Activated naive CD4-positive, alpha-beta T cell treated with anti-CD3 and anti-CD28 coated beads, Interleukin-2, amount 50 U/mL, for 16 hours (primary cell): ENCODE measurements around the gene SESTD1.
"Not testable (repeated sequence)": the region's sequence is repeated elsewhere in the genome, so short reads cannot be mapped to it uniquely, and the experiment has no call there.

Source experiments
- DNase-seq: peaks from one replicate; pipeline ENCODE4 v3.0.0-alpha.2; 2020

SESTD1 gene

DNA sequence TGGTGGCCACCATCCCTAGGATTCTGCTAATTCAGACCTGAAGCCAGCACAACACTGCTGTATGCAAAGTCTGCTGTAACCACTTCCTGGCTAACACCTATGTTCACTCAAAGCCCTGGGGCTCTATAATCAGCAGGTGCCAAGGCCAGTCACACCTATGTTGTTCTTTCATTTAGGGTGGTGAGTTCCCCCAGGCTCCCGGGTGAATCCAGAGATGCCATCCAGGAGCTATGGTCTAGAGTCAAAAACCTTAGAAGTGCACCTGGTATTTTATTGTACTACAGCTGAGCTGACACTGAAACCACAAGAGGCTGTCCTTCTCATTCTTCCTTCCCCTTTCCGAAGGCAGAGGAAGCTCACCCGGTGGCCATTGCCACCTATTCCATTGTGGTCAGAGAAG is 168.5 kb downstream of the SESTD1 start:
- no peak for DNase-seq

DNA sequence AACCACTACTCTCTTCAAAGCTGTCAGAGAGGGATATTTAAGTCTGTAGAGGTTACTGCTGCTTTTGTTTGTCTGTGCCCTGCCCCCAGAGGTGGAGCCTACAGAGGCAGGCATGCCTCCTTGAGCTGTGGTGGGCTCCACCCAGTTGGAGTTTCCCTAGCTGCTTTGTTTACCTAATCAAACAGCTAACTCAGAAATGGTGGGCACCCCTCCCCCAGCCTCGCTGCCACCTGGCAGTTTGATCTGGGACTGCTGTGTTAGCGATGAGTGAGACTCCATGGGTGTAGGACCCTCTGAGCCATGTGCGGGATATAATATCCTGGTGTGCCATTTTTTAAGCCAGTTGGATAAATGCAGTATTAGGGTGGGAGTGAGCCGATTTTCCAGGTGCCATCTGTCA is 171.7 kb downstream of the SESTD1 start:
- not testable (repeated sequence) for DNase-seq

DNA sequence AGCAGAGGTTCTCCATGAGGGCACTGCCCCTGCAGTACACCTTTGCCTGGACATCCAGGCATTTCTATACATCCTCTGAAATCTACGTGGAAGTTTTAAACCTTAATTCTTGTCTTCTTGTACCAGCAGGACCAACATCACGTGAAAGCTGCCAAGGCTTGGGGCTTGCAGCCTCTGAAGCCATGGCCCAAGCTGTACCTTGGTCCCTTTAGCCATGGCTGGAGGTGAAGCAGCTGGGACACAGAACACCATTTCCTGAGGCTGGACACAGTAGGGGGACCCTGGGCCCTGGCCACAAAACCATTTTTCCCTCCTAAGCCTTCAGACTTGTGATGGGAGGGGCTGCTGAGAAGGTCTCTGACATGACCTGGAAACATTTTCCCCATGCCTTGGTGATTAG is 181.9 kb downstream of the SESTD1 start:
- no peak for DNase-seq

DNA sequence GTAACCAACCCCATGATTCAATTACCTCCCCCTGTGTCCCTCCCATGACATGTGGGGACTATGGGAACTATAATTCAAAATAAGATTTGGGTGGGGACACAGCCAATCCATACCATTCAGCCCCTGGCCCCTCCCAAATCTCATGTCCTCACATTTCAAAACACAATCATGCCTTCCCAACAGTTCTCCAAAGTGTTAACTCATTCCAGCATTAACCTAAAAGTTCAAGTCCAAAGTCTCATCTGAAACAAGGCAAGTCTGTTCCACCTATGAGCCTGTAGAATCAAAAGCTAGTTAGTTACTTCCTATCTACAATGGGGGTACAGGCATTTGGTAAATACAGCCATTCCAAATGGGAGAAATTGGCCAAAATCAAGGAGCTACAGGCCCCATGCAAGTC is 182.7 kb downstream of the SESTD1 start:
- no peak for DNase-seq

DNA sequence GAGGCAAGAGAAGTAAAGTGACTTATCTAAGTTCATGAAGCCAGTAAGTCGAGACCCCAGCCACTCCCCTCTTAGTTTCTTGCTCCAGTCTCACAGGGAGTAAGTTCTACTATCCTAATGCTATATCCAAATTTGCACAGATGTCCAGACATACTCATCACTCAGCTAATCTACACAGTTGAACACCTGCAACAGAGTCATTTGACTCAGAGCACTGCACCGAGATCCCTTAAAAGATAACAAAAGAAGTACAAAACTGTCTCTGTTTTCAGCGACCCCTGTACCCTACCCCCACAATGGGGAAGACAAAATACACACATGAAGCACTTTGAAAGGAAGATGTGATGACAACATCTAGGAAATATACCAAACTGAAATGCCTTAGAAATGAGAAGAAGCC is 192.1 kb downstream of the SESTD1 start:
- DNase-seq = no peak

DNA sequence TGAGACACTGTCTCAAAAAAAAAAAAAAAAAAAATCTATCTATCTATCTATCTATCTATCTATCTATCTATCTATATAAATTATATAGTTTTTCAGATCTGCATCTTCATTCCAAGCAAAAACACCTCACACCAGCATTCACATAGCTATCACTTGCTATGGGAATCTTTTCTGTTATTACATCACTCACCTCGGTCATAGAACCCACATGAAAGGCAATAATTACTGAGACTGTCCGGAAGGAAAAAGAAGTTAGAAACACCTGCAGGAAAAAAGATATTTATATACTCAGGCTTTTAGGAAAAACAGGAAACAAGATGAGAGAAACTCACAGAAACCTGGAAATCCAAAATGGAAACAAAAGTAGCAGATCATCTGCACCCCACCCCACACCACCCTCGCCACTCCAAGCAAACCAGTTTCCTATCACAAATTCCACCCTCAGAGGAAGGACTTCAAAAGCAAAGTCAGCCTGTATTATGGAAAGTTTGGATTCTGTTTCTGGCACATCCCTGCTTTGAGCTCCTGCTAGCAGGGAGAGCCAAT is 192.7 kb downstream of the SESTD1 start:
- DNase-seq = no peak

DNA sequence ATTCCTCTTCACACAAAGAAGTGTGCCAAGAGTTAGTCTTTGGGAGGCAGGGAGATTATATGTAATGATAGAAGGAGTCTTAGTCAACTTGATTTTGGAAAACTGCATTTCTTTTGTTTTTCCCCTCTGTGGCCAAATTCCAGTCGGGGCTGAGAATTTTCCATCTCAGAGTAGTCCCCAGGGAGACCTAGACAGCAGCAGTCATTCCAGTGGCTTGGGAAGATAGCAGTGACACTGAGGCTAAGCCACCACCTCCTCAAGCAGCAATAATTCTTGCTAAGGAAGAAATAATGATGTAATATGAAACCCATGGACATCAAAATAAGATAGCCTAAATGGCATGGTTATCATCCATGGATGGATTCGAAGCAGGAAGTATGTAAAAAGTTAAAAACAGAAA is 193.7 kb downstream of the SESTD1 start:
- DNase-seq = no peak

DNA sequence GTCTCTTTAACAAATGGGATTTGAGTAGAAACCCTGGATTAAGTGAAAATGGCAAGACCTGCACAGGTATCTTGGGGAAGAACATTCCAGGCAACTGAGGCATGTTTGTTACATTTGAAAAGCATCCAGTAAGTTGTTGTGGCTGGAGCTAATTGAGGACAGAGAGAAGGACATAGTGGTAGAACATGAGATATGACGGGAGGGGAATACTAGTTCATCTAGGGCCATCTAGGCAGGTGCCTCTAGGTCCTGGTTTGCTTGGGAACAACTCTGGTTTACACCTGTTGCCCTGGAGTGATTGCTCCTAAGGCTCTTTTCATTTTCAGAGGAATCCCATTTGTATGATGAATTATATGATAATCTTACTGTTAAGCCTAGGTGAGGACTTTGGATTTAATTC is 194.9 kb downstream of the SESTD1 start:
- DNase-seq = no peak

DNA sequence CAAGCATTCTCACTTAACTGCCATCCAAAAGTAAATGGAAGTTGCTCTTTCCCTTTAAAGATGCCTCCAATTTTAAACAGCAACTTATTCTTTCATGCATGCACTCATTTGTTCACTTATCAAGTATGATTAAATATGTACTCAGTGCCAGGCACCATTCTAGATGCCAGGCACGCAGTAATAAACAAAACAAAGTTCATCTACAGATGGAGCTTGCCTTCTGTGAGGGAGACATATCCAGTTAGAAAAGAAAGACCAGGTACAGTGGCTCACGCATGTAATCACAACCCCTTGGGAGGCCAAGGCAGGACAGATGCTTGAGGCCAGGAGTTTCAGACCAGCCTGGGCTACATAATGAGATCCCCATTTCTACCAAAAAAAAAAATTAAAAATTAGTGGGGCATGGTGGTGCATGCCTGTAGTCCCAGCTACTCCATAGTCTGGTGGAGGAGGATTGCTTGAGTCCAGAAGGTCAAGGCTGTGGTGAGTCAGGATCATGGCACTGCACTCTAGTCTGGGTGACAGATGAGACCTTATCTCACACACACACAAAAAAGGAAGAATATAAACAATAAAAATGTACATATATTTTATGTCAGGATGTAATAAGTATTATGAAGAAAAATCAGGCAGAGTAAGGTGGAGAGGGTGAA is 195.5 kb downstream of the SESTD1 start:
- no peak for DNase-seq

DNA sequence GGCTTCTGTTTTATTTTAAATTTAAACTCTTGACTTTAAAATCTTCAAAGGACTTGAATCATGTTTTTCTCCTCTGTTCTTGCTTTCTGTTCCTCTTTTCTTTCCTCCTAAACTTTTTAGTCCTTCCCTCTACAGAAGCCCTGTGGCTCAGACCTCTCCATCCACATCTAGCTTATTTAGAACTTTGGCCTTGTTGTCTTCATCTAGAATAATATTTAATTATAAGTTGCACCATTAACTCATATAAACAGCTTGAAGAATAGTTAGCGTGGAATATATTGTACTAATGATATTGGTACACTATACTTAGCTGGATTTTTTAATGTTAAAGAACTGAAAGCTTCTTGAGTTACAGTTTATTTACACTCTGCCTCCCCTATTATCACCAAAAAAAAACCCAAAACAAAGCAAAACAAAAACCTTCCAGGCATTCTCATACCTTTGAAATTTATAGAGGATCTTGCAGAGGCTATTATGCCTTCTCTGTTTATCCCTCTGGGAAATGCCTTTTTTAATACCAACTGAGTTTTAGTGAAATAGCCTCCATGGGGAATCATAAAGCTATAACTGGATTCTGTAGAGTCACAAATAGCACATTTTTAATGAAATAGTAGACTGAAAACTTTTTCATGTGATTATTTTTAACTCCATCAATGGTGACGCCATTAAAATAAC is 205.5 kb downstream of the SESTD1 start:
- DNase-seq = no peak

DNA sequence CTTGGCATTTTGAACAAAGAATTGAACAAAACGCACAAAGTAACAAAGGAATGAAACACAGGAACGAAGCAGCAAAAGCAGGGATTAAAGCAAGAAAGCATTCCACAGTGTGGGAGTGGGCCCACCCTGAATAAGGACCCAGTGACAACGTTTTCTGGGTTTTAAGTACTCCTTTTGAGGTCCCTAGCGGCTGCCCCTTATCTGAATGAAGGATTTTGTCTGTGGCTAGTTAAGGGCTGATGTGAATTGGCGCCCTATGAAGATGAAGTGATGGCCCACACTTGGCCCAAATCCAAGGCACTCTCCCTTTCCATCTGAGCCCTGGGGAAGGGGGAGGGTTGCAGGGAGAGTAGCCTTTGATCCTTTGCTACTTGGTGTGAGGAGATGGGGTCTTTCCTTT is 206.9 kb downstream of the SESTD1 start:
- DNase-seq = no peak

DNA sequence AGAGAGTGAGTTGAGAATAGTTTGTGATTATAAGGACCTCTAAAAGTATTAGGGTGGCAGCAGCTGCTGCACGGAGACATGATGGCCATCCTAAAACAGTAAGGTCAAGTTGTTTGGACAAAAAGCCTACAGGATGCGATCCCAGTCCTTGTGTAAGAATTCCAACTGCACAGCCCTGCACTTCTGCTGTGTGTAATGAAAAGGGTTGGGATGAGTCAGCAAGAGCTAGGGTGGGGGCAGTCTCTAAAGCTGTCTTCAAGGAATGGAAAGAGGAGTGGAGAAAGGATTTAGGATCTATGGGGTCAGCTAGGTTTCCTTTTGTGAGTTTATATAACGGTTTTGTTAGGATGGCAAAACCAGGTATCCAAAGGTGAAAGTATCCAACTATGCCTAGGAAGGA is 211.1 kb downstream of the SESTD1 start:
- DNase-seq = not testable (repeated sequence)
